PC-3 (cell line): Measurements from ENCODE around the gene PPM1E.
A peak's percentile ranks its signal among the peaks of the same experiment; 100 is the strongest.

Source experiments
- EZH2 ChIP-seq: fragments of 300-600 bp; sonication (generic); IDR thresholded peaks from one replicate; pipeline ENCODE4 v1.6.1; 2017; ENCODE audit warnings: antibody characterized with exemption, mild to moderate bottlenecking, low read length; ENCODE audit not compliant: unreplicated experiment
- EZH2phosphoT487 ChIP-seq: fragments of 300-600 bp; sonication (generic); IDR thresholded peaks from 2 replicates; pipeline ENCODE4 v1.6.1; 2018; ENCODE audit warnings: mild to moderate bottlenecking, antibody characterized with exemption, low read length, borderline replicate concordance
- TF ChIP-seq, protein P1 (sequence below): fragments of 300-600 bp; sonication (generic); conservative IDR thresholded peaks from 2 replicates; pipeline ENCODE4 v1.5.1; 2017; ENCODE audit warnings: antibody characterized with exemption, low read depth, mild to moderate bottlenecking, low read length

DNA sequence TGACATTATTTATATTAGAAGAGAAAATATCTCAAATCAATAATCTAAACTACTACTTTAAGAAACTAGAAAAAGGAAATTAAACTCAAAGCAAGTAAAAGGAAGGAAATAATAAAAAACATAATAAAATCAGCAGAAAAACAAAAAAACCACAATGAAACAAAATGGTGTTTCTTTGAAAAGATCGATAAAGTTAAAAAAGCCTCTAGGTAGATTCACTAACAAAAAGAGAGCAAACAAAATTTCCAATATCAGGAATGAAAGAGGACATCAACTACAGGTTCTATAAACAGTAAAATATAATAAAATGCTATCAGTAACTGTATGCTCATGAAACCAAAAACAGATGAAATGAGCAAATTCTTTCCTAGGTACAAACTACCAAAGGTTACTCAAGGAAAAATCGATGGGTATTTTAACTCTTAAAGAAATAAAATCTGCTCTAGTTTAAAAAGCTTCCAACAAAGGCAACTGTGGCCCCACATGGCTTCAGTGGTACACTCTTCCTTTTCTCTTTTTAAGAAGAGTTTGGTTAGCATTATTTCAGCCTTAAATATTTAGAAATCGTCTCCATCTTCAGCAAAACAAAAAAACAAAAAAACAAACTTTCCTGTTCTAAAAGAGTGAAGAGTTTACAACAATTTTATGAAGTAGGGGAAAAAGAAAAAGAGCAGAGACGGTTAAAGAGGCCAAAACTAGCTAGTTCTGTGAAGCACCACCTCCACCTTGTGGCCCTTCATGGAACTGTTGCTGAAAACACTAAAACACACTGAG, 248.9 kb downstream of the PPM1E start:
- TF ChIP-seq, protein P1, sequence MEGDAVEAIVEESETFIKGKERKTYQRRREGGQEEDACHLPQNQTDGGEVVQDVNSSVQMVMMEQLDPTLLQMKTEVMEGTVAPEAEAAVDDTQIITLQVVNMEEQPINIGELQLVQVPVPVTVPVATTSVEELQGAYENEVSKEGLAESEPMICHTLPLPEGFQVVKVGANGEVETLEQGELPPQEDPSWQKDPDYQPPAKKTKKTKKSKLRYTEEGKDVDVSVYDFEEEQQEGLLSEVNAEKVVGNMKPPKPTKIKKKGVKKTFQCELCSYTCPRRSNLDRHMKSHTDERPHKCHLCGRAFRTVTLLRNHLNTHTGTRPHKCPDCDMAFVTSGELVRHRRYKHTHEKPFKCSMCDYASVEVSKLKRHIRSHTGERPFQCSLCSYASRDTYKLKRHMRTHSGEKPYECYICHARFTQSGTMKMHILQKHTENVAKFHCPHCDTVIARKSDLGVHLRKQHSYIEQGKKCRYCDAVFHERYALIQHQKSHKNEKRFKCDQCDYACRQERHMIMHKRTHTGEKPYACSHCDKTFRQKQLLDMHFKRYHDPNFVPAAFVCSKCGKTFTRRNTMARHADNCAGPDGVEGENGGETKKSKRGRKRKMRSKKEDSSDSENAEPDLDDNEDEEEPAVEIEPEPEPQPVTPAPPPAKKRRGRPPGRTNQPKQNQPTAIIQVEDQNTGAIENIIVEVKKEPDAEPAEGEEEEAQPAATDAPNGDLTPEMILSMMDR: peak; percentile 98
- no peak for TF ChIP-seq EZH2phosphoT487
- TF ChIP-seq EZH2: no peak
